Lung (tissue), 12 donors: ENCODE measurements around the gene GMEB2. TPM values are rescaled to one million over a fixed set of nuclear protein-coding genes. Genes with fewer than 3 reads are reported as not detected.

Experiments used
- ATAC-seq: fragments of 200-7000 bp; cut with Tn5 transposase; one replicate; pipeline ENCODE4 v1.9.1; 2020; ENCODE audit warnings: moderate number of reproducible peaks; ENCODE audit not compliant: insufficient read depth, low FRiP score
- DNase-seq, 3 donors: peaks; one replicate each; pipeline ENCODE4 v3.0.0-alpha.2; 2013 to 2017
- H3K27ac ChIP-seq, 2 donors: one replicate each; pipeline ENCODE4 v1.5.1; 2013; ENCODE audit warnings: mild to moderate bottlenecking in 2 of 2, moderate library complexity in 2 of 2, control low read depth in 1 of 2, inconsistent platforms in 1 of 2, low read depth in 1 of 2, low read length in 1 of 2
- H3K27me3 ChIP-seq, 3 donors: one replicate each; pipeline ENCODE4 v1.5.1; 2013; ENCODE audit warnings: low read length in 2 of 3; ENCODE audit not compliant: control insufficient read depth in 3 of 3, insufficient read depth in 3 of 3
- H3K36me3 ChIP-seq, 4 donors: one replicate each; pipeline ENCODE4 v1.5.1; 2013; ENCODE audit warnings: low read length in 4 of 4, mild to moderate bottlenecking in 1 of 4, moderate library complexity in 1 of 4; ENCODE audit not compliant: control insufficient read depth in 4 of 4, insufficient read depth in 4 of 4
- H3K4me1 ChIP-seq, 5 donors: one replicate each; pipeline ENCODE4 v1.5.1; 2013; ENCODE audit warnings: low read length in 5 of 5, mild to moderate bottlenecking in 2 of 5, moderate library complexity in 1 of 5; ENCODE audit not compliant: control insufficient read depth in 5 of 5, insufficient read depth in 5 of 5
- H3K4me3 ChIP-seq: one replicate; pipeline ENCODE4 v1.5.1; 2013; ENCODE audit warnings: mild to moderate bottlenecking, control low read depth, moderate library complexity
- H3K9ac ChIP-seq, 2 donors: one replicate each; pipeline ENCODE4 v1.5.1; 2013; ENCODE audit warnings: low read length in 2 of 2, control low read depth in 1 of 2; ENCODE audit not compliant: insufficient read depth in 1 of 2
- H3K9me3 ChIP-seq, 4 donors: one replicate each; pipeline ENCODE4 v1.5.1; 2013; ENCODE audit warnings: low read length in 3 of 4, mild to moderate bottlenecking in 1 of 4, moderate library complexity in 1 of 4; ENCODE audit not compliant: control insufficient read depth in 4 of 4, insufficient read depth in 3 of 4
- CTCF ChIP-seq: IDR thresholded peaks from 2 replicates; pipeline ENCODE4 v1.5.1; 2012; ENCODE audit warnings: mild to moderate bottlenecking; ENCODE audit errors: control extremely low read depth, extremely low read depth
- WGBS, 2 donors: extraction: QIAGEN DNeasy Blood & Tissue Kit; methylation state at CpG; one replicate each; pipeline ENCODE4 v1.1.7; 2013; 5-methylcytosine and 5-hydroxymethylcytosine counted together
- polyA plus RNA-seq, 2 donors: library from polyadenylated mRNA; stranded (reverse); fragments of 200-250 nt; gene quantifications; one replicate each; pipeline ENCODE4 v1.2.1, GENCODE V29; 2013
- total RNA-seq, 2 donors: library from RNA; depleted of rRNA in 1 of 2; stranded (reverse); fragments of >200 nt in 1 of 2; gene quantifications; one replicate each; pipeline ENCODE4 v1.2.1, GENCODE V29; 2014 to 2021
- donor health status: control.
- donor health status: control.
- donor health status: Bipolar disorder and iron deficiency.
- donor health status: healthy.
- donor health status: DM: yes; HTN: yes; CAD: no.

GMEB2 gene
- total and polyA plus RNA-seq, 4 donors, result 7.6 to 12.9 (median 10.3) TPM

- Histone ChIP-seq H3K9ac (no peak overlapping the region), H3K27ac (no peak overlapping the region), H3K27me3 (no peaks in the 10 kb centered on the region), H3K9me3 (no peaks in the 10 kb centered on the region), H3K4me3 (no peak overlapping the region), H3K36me3 (no peaks in the 10 kb centered on the region), H3K4me1 (peaks cover 0 to 19% (median 8%) of the 10 kb centered on the region in 5 donors)
- TF ChIP-seq CTCF, result no peak
- ATAC-seq, result no peak
- DNase-seq, result no peak
- WGBS, 2 donors, result 84 to 85% methylated on average over 11 of the region's 11 CpGs
Observed at GRCh38 chr20:63648895-63649589, 22.1 kb upstream of the GMEB2 start.

- WGBS, 2 donors, result 91 to 94% methylated on average over 6 of the region's 6 CpGs
- Histone ChIP-seq H3K27me3 (no peaks in the 10 kb centered on the region), H3K27ac (no peak overlapping the region), H3K9me3 (no peaks in the 10 kb centered on the region), H3K4me3 (no peak overlapping the region), H3K36me3 (peaks cover 0 to 4% (median 0%) of the 10 kb centered on the region in 4 donors), H3K9ac (no peak overlapping the region), H3K4me1 (peaks cover 0 to 13% (median 5%) of the 10 kb centered on the region in 5 donors)
- ATAC-seq (no peak), DNase-seq (no peak)
- TF ChIP-seq CTCF, result no peak
Observed at GRCh38 chr20:63648190-63648589, 21.3 kb upstream of the GMEB2 start.

- no peak for ATAC-seq
- no peak overlapping the region for H3K27ac ChIP-seq
Observed at GRCh38 chr20:63645218-63645617, 18.3 kb upstream of the GMEB2 start.

More at GRCh38 chr20:63645218-63645617, 18.3 kb upstream of the GMEB2 start:
- Histone ChIP-seq H3K27me3 (no peaks in the 10 kb centered on the region), H3K4me1 (peaks cover 0 to 8% (median 0%) of the 10 kb centered on the region in 5 donors), H3K36me3 (peaks cover 0 to 4% (median 0%) of the 10 kb centered on the region in 4 donors), H3K9ac (no peak overlapping the region), H3K4me3 (no peak overlapping the region), H3K9me3 (no peaks in the 10 kb centered on the region)
- DNase-seq, result no peak
- no peak for TF ChIP-seq CTCF
- WGBS, 2 donors, result 74 to 83% methylated on average over 4 of the region's 4 CpGs
